Measurements from ENCODE around the gene DSEL.

The DSEL gene

GRCh38 chr18:67515942-67516538, 480 bp downstream of the DSEL start:
- TF ChIP-seq CTCF (IDR thresholded peaks at IDR 0.05; ENCODE audit: low read depth, low read length, missing control alignments) = peak; percentile 54
- peak overlapping the region; percentile 50 for H3K4me3 ChIP-seq (ENCODE audit: low read depth, low read length)
- peak; percentile 0 for DNase-seq (ENCODE audit: low read depth)

DNA sequence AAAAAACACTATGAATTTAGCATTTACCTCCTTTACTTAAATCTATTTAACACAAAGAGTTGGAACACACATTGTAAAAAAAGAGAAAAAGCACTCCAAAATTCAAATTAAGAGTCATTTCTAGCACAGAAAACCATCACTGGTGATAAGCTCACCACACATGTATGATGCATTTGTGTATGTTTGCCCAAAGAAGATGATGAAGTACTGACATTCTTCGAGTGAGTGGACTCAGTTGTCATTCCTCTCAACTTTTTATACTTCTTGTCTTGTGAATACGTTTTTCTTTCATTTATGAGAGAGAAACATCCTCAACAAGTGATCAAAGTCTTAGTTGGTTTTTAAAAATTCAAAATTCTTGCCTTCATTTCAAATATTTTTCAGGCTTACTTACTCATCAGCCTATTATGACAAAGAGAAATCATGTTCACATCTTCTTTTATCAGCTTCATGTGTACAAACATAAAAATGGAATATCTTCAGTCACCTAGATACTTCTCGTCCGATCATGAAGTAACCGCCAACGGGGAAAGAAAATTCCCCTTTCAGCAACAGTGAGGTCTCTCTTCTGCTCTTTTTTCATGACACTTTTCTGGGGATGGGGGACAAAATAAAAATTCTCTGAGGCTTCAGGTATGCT, 1.5 kb downstream of the DSEL start:
- no peak overlapping the region for H3K4me3 ChIP-seq (ENCODE audit: low read depth, low read length)
- TF ChIP-seq CTCF (IDR thresholded peaks at IDR 0.05; ENCODE audit: low read depth, low read length, missing control alignments) = no peak
- no peak for DNase-seq (ENCODE audit: low read depth)

DNA sequence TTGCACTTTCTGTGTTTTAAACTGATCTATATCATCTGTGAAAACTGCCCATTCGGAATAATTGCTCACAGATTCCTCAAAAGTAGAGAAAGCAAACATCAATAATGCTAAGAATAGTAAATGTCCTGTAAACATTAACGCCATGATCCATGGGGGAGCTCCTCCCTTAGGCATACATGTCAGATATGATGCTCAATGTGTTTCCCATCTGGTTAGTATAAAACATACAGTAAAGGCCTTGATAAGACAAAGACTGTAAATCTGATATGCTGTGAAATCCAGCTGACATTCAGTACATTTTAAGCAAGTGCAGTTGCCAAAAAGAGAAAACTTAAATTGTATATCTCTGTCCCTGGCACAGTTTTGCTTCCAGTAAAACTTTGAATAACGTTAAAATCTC, 2.1 kb downstream of the DSEL start:
- H3K4me3 ChIP-seq (ENCODE audit: low read depth, low read length) = no peak overlapping the region
- no peak for TF ChIP-seq CTCF (IDR thresholded peaks at IDR 0.05; ENCODE audit: low read depth, low read length, missing control alignments)
- no peak for DNase-seq (ENCODE audit: low read depth)

DNA sequence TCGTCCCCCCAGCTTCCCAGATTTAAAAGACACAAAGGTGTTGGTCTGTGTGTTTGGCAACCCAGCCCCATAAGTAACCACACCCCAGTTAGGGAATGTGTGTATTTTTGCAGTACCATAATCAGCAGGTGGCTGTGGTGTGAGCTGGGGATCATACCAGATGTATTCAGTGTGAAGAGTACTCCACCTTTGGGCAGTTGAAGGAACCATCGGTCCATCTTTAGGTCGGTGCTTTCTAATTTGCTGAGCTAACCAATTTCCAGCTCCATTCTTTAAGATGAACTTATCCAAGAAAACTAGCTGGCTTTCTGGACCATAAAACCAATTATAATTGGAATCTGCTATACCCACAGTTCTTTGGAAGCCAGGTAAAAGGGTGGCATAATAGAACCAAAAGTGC, 3.2 kb downstream of the DSEL start:
- DNase-seq (ENCODE audit: low read depth) = no peak
- no peak overlapping the region for H3K4me3 ChIP-seq (ENCODE audit: low read depth, low read length)
- no peak for TF ChIP-seq CTCF (IDR thresholded peaks at IDR 0.05; ENCODE audit: low read depth, low read length, missing control alignments)

DNA sequence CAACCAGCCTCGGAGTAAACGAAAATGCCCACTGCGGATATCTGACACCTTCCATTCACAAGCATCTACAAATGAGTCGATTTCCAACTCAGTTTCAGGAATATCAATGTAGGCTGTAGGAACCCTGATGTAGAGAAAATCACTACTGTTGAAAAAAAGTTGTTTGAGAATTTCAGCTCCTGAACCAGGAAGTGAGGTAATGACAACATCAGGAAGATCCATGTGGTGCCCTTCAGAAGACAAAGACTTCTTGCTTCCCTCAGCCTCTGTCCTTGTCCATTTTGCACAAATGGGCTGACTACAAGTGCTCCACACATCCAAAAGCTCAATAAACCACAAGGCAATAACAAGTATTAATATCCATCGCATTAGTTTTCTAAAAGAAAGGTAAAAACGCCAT, 4.7 kb downstream of the DSEL start:
- no peak for DNase-seq (ENCODE audit: low read depth)
- TF ChIP-seq CTCF (IDR thresholded peaks at IDR 0.05; ENCODE audit: low read depth, low read length, missing control alignments) = no peak

GRCh38 chr18:67510831-67511230, 5.7 kb downstream of the DSEL start:
- DNase-seq (ENCODE audit: low read depth) = no peak
- no peak overlapping the region for H3K4me3 ChIP-seq (ENCODE audit: low read depth, low read length)
- no peak for TF ChIP-seq CTCF (IDR thresholded peaks at IDR 0.05; ENCODE audit: low read depth, low read length, missing control alignments)

More for the DNA sequence above, 4.7 kb downstream of the DSEL start:
- H3K4me3 ChIP-seq (ENCODE audit: low read depth, low read length) = no peak overlapping the region

All from GM12864 (cell line).